ENCODE results near the gene VCP. TPM values are rescaled to one million over a fixed set of nuclear protein-coding genes. Genes with fewer than 3 reads are reported as not detected.

Gene VCP
- total RNA-seq, 1 donor from 2014 or later, result 268 TPM

- H3K27ac Mint-ChIP-seq (ENCODE audit: unreplicated experiment), result no peak overlapping the region
These were observed 11.7 kb downstream of the VCP start for GRCh38 chr9:35060548-35061207.

GRCh38 chr9:35059438-35059837 is 13.0 kb downstream of the VCP start:
- no peaks in the 10 kb centered on the region for H3K27me3 Mint-ChIP-seq (ENCODE audit: unreplicated experiment)
- no peak for TF ChIP-seq CTCF (IDR thresholded peaks at IDR 0.05)
- peaks cover 81% of the 10 kb centered on the region for H3K36me3 Mint-ChIP-seq (ENCODE audit: unreplicated experiment)
- no peaks in the 10 kb centered on the region for H3K9me3 Mint-ChIP-seq (ENCODE audit: unreplicated experiment)
- no peak for DNase-seq (ENCODE audit: extremely low spot score, unreplicated experiment)
- H3K27ac Mint-ChIP-seq (ENCODE audit: unreplicated experiment), result no peak overlapping the region
- H3K4me1 Mint-ChIP-seq (ENCODE audit: unreplicated experiment), result no peaks in the 10 kb centered on the region
- H3K4me3 Mint-ChIP-seq (ENCODE audit: unreplicated experiment), result no peak overlapping the region

More at GRCh38 chr9:35060548-35061207, 11.7 kb downstream of the VCP start:
- no peak for DNase-seq (ENCODE audit: extremely low spot score, unreplicated experiment)
- no peaks in the 10 kb centered on the region for H3K9me3 Mint-ChIP-seq (ENCODE audit: unreplicated experiment)
- H3K36me3 Mint-ChIP-seq (ENCODE audit: unreplicated experiment), result peaks cover 79% of the 10 kb centered on the region
- no peaks in the 10 kb centered on the region for H3K4me1 Mint-ChIP-seq (ENCODE audit: unreplicated experiment)
- no peak for TF ChIP-seq CTCF (IDR thresholded peaks at IDR 0.05)
- H3K4me3 Mint-ChIP-seq (ENCODE audit: unreplicated experiment), result no peak overlapping the region
- no peaks in the 10 kb centered on the region for H3K27me3 Mint-ChIP-seq (ENCODE audit: unreplicated experiment)

GRCh38 chr9:35057271-35057620 is 15.2 kb downstream of the VCP start:
- Mint-ChIP-seq H3K9me3 (ENCODE audit: unreplicated experiment) (no peaks in the 10 kb centered on the region), H3K36me3 (ENCODE audit: unreplicated experiment) (peaks cover 84% of the 10 kb centered on the region), H3K4me3 (ENCODE audit: unreplicated experiment) (no peak overlapping the region), H3K4me1 (ENCODE audit: unreplicated experiment) (no peaks in the 10 kb centered on the region), H3K27ac (ENCODE audit: unreplicated experiment) (no peak overlapping the region), H3K27me3 (ENCODE audit: unreplicated experiment) (no peaks in the 10 kb centered on the region)
- no peak for DNase-seq (ENCODE audit: extremely low spot score, unreplicated experiment)
- no peak for TF ChIP-seq CTCF (IDR thresholded peaks at IDR 0.05)

GRCh38 chr9:35056571-35057270 is 15.7 kb downstream of the VCP start:
- Mint-ChIP-seq H3K36me3 (ENCODE audit: unreplicated experiment) (peaks cover 84% of the 10 kb centered on the region), H3K4me3 (ENCODE audit: unreplicated experiment) (no peak overlapping the region), H3K9me3 (ENCODE audit: unreplicated experiment) (no peaks in the 10 kb centered on the region), H3K27me3 (ENCODE audit: unreplicated experiment) (no peaks in the 10 kb centered on the region), H3K4me1 (ENCODE audit: unreplicated experiment) (no peaks in the 10 kb centered on the region), H3K27ac (ENCODE audit: unreplicated experiment) (no peak overlapping the region)
- no peak for DNase-seq (ENCODE audit: extremely low spot score, unreplicated experiment)
- no peak for TF ChIP-seq CTCF (IDR thresholded peaks at IDR 0.05)

- no peak for TF ChIP-seq CTCF (IDR thresholded peaks at IDR 0.05)
- no peaks in the 10 kb centered on the region for H3K27me3 Mint-ChIP-seq (ENCODE audit: unreplicated experiment)
- peaks cover 80% of the 10 kb centered on the region for H3K36me3 Mint-ChIP-seq (ENCODE audit: unreplicated experiment)
- no peak overlapping the region for H3K27ac Mint-ChIP-seq (ENCODE audit: unreplicated experiment)
- no peak for DNase-seq (ENCODE audit: extremely low spot score, unreplicated experiment)
- no peaks in the 10 kb centered on the region for H3K9me3 Mint-ChIP-seq (ENCODE audit: unreplicated experiment)
- H3K4me1 Mint-ChIP-seq (ENCODE audit: unreplicated experiment), result no peaks in the 10 kb centered on the region
- no peak overlapping the region for H3K4me3 Mint-ChIP-seq (ENCODE audit: unreplicated experiment)
These were observed 17.4 kb downstream of the VCP start for GRCh38 chr9:35054871-35055644.

All from osteocyte (in vitro differentiated cells).